ENCODE data around the gene GAPVD1.
"Not testable (repeated sequence)": the region's sequence is repeated elsewhere in the genome, so short reads cannot be mapped to it uniquely, and the experiment has no call there.

The GAPVD1 gene

DNA sequence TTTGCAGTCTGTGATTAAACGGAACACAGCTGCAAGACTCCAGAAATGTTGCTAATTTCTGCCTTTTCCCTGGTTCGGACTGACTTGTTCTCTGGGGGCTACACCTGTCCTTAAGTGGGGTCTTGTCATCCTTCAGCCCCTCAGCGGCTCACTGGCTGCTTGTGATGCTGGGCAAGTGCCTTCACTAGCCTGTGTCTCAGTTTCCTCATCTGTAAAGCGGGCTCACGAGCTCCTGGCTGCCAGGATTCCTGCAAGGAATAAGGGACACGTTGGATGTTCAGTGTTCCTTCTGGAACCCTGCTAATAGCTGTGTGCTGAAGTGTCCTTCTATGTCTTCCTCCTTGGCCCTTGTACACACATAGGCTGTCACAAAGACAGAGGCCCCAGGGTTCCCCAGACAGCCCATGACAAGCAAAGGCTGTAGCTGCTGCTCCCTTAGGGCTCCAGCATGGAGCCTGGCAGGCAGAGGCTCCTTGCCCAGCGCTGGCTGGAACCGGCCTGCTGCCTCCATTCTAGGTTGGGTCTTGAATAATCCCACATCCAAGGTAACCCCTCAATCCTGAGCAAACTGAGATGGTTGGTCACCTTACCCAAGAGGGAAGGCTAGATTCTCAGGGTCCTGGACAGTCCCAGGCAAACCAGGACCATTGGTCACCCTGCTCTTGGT lies 116.1 kb downstream of the GAPVD1 start:
- DNase-seq, result no peak

GRCh38 chr9:125378778-125379177 lies 117.2 kb downstream of the GAPVD1 start:
- DNase-seq, result no peak

- DNase-seq, result no peak
These were observed 117.6 kb downstream of the GAPVD1 start for GRCh38 chr9:125379208-125379607.

DNA sequence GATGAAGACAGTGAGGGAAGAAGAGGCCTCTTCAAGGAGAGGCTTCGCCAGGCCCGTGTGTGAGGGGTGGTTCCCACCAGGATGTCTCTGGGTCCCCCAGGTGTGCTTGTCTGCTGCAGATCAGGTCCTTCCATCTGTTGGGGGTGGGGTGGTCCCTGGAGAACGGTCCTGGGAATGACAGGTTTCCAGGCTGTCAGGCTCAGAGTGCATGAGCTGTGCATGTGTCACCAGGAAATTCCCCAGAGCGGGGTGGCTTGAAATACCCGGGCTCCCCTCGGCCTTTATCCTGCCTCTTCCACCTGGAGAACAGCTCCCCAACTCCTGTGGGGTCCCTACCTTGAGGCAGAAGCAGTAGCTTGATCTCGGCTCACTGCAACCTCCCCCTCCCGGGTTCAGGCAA lies 118.8 kb downstream of the GAPVD1 start:
- no peak for DNase-seq

DNA sequence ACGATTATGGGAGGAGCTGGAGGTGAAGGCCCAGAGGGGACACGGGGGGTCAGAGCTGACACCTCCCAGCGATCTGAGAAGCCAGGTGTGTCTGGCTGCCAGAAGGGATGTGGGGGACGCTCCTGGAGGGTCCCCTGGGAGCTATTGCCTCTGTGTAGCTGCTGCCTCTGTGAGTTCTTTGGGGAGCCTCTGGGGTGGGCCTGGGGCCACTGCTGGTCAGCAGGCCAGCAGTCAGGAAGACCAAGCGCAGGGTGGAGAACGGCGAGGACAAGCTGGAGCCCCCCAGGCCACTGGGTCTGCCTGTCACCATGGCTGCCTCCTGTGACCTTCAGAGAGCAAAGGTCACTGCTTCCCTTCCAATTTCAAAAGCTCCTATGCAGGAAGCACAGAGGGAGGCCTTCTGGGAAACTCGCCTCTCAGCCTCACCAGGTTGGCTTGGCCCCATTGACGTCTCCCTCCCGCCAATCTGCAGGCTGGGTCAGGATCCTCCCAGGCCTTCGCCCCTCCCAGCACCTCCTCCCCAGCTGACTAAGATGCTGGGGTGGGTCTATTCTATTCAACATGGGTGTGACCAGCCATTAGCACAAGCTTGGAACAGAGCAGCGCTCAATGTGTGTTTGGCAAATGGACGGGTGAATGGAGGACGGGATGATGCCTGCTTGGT lies 126.4 kb downstream of the GAPVD1 start:
- no peak for DNase-seq

- no peak for DNase-seq
These were observed 127.4 kb downstream of the GAPVD1 start for GRCh38 chr9:125388978-125389377.

DNA sequence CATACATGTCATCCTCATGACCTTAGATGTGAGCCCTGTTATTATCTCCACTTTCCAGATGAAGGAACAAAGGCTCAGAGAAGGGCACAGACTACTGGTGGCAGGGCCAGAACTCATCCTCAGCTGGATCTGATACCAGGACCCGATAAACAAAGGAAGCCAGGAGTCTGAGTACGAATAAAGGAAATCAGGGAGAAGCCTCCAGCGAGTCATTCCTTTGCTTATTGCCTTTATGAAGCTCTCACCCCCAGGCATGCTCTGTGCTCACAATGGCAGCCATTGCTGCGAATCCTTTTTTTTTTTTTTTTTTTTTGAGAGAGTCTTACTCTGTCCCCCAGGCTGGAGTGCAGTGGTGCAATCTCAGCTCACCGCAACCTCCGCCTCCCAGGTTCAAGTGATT lies 130.1 kb downstream of the GAPVD1 start:
- DNase-seq, result no peak

- no peak for DNase-seq
These were observed 131.8 kb downstream of the GAPVD1 start for GRCh38 chr9:125393426-125393825.

DNA sequence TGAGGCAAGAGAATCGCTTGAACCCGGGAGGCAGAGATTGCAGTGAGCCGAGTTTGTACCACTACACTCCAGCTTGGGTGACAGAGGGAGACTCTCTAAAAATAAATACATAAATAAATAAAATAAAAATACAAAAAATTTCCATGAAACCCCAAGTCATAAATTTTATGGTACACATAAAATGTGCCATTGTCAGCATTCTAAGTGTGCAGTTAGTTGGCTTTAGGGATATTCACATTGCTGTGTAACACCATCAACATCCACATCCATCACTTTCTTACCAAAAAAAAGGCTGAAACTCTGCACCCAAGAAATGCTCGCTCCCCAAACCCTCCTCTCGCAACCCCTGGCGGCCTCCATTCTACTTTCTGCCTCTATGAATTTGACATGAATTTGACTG lies 135.2 kb downstream of the GAPVD1 start:
- DNase-seq, result no peak

- no peak for DNase-seq
These were observed 136.1 kb downstream of the GAPVD1 start for GRCh38 chr9:125397736-125398135.

- no peak for DNase-seq
These were observed 136.6 kb downstream of the GAPVD1 start for GRCh38 chr9:125398243-125398642.

DNA sequence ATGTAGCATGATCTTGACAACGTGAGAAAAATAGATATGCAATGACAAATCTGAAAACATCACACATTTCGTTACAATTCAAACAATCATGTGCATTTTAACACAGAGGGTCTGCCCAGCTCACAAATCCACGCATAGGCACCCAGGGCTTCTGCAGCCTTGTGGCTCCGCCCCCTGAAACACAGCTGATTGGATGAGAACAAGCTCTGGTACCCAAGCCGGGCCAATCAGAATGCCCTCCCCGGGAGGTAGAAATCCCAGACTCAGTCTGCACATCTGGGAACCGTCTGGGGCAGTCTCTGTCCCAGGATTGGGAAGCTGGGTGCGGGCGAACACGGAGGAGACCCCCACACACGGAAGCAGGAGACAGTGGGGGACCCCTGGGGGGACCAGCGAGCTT lies 137.5 kb downstream of the GAPVD1 start:
- DNase-seq, result no peak

DNA sequence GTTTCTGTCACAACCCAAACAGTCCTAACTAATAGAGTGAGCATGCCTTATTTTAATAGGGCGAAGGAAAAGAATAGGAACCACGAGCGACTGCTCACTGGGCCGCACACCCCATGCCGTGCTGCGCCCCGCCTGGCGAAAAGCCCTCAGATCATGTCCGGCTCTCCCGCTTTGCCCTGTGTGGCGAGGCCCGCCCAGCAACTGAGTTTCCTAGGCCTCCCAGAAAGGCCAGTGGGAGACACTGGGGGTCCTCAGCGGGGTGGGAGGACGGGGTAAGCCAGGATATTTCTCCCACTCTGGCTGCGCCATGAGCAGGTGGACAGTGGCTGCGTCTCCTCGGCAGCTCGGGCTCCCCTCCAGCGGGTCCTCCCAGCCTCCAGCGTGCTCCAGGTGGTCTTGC lies 138.0 kb downstream of the GAPVD1 start:
- no peak for DNase-seq

- DNase-seq, result not testable (repeated sequence)
These were observed 138.6 kb downstream of the GAPVD1 start for GRCh38 chr9:125400232-125400631.

GRCh38 chr9:125400725-125401716 lies 139.4 kb downstream of the GAPVD1 start:
- no peak for DNase-seq

DNA sequence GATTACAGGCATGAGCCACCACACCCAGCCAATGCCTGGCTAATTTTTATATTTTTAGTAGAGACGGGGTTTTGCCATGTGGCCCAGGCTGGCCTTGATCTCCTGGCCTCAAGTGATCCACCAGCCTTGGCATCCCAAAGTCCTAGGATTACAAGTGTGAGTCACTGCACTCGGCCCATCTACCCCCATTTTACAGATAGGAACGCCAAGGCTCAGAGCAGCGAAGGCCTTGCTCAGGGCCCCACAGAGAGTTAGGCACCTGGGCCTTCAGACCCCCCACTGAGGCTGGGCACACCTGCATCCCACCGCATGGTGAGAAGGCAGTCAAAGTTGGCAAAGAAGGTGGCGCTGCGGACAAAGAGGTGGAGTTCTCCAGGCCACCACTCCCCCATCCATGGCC lies 143.1 kb downstream of the GAPVD1 start:
- DNase-seq, result no peak

DNA sequence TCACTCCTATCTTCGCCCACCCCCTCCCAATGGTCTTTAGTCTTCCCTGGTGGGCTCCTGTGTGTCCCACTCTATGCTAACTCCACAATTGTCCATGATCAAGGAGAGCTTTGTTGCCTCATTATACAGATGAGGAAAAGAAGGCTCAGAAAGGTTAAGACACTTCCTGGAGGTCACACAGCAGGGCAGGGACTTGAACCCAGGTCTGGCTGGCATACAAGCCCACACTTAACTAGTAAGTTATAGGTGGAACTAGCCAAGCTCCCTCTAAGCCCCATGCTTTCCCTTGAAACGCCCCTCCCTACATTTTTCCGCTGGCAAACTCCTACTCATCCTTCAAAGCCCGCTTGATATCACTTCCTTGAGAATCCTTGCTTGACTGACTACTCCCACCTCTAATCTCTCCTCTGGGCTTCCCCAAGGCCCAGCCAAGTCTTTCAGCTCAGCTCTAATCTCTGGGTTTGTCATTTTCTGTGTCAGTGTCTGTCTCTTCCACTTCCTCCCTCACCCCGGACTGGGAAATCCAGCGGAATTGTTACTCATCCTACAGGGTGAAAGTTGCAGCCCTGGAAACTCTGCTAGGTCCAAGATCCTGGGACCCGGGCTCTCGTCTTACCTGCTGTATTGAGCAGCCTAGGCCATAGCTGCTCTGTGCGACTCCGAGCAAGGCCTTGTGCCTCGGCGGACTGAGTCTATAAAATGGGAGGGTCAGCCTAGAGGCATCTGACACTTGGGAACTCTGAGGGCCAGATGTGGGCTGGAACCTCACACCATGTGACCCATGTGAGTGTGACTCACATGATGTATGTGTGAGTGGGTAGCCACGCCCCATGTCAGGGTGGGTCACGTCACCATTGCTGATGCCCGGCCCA lies 144.5 kb downstream of the GAPVD1 start:
- no peak for DNase-seq

DNA sequence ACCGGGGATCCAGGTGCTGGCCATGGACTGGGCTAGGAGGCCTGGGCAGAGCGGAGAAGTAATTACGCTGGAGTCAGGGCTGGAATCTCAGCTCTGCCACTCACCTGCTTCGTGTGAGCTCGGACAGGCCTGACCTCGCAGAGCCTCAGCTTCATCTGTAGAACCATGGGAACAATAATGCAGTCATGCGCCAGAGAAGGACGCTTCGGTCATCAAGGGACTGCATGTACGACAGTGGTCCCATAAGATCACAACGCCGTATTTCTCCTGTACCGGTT lies 145.1 kb downstream of the GAPVD1 start:
- DNase-seq, result no peak

DNA sequence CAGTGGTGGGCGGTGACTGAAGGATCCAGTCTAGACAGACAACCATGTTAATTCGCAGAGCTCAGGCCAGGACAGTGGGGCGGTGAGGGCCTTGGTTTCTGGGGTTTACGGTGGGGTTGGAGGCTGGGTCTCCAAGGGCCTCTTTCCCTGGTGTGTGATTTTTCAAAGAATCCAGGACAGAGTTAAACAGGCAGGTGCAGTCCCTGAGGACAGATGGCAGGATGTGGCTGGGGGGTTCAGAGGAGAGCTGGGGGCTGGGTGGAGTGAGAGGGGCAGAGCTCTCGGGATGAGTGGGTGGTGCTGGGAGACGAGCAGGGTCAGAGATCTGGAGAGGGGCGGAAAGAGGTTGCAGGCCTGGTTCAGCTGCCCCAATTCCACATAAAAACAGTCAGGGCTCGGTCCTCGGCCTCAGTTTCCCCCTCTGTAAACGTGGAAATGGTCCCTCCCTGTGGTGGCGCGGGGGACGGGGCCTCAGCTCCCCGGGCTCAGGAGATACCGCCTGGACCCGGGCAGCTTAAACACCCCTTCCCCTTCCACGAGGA lies 145.9 kb downstream of the GAPVD1 start:
- DNase-seq, result no peak

DNA sequence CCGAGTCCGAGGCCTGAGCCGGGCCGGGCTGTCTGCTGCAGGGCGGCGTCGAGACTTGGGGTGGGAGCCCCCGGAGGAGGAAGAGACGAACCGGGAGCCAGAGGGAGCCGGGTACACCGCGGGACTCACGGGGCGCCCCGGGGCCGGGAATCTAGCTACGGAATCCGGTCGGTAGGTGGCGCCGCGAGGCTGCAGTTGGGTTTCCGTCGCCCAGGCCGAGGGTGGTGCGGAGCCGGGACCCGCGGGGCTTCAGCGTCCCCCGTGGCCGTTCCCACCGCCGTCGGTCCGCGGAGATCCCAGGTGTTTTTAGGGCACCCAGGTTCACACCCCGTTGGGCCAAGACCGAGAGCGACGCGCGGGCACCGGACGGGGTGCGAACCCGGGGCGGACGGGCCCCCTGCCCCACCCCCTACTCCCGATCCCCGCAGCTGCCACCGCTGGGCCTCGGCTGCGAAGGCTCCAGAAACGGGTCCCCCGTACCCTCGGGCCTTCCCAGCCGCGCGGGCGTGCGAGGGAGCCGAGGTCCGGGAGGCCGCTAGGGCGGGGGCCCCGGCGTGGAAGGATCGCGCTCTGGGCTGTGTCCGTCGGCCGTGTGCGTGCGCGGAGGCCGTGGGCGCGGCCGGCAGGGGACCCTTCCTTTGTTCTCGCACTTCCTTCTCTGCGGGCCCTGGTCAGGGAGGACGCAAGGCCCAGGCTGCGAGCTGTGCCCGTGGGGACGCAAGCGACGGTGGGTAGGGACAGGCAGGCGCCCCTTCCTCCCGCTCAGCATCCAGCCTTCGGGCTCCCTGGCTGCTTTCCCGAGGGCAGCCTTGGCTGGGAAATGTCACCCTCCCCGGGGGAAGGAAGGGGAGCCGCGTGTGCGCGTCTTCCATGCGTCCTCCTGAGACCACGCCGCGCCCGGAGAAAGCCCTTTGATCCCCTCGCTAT lies 146.6 kb downstream of the GAPVD1 start:
- DNase-seq, result no peak

GRCh38 chr9:125409217-125409636 lies 147.6 kb downstream of the GAPVD1 start:
- no peak for DNase-seq
